GM21529 (cell line): ENCODE results near the gene TMED7.
"Not testable (repeated sequence)": the region's sequence is repeated elsewhere in the genome, so short reads cannot be mapped to it uniquely, and the experiment has no call there.

Source experiments
- ATAC-seq: cut with Tn5 transposase; IDR thresholded peaks from one replicate; pipeline ENCODE4 v1.9.1; 2021; ENCODE audit not compliant: unreplicated experiment

TMED7 gene

DNA sequence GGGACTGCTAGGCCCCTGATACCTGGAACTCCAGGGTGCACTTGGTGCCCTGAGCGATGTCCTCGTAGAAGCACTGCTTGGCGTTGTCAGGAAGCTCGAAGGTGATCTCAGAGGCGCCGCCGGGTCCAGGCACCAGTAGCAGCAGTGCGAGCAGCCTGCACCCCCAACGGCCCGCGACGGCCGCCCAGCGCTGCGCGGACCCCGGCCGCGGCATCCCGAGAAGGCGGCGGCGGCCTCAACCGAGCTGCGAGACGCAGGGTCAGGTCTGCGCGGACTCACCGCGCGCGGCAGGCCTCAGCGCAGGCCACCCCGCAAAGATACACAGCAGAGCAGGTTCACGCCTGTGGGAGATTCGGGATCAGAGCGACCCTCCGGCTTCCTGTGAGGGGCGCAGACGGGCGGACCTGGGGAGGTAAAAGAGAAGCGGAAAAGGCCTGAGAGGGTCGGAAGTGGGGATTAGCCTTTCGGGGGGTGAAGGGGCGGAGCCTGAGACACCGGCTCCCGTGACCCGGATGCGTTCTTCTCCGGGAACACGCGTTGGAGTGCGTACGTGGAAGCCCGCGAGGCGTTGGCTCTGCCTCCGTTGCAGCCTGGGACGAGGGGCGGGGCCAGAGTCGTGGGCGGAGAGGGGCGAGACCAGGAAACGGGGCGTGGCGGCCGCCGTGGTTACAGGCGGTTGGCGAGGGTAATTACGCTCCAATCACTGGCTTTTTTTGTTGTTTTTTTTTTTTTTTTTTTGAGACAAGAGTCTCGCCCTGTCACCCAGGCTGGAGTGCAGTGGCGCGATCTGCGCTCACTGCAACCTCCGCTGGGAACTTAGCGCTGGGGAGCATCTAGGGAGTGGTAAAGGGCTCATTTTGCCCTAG is at the start of gene TMED7:
TSS of gene TMED7 (minus strand) at position 458 of the 866 bp plus-strand sequence. CDS start at position 214, 244 bp downstream.
- ATAC-seq = peak; percentile 90

DNA sequence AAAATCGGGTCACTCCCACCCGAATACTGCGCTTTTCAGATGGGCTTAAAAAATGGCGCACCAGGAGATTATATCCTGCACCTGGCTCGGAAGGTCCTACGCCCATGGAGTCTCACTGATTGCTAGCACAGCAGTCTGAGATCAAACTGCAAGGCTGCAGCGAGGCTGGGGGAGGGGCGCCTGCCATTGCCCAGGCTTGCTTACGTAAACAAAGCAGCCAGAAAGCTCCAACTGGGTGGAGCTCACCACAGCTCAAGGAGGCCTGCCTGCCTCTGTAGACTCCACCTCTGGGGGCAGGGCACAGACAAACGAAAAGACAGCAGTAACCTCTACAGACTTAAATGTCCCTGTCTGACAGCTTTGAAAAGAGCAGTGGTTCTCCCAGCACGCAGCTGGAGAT is 48.9 kb upstream of the TMED7 start:
- not testable (repeated sequence) for ATAC-seq

GRCh38 chr5:115673596-115673995 is 47.8 kb upstream of the TMED7 start:
- ATAC-seq = no peak

DNA sequence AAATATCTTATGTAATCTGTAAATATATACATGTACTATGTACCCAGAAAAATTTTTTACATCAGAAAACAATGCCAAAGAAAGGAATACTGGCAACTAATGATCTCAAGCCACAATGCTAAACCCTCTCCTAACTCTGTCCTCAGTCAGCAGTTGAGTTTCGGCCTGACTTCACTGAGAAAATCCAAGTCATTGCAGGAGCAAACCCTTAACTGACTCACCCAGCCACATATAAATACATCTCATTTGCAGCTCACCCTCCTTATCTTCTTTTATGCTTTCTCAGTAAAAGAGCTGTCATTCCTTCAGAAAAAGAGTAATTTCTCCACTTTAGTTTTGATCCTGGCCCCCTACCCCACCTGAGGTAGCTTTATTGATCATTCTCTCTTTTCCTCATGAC is 46.1 kb upstream of the TMED7 start:
- ATAC-seq = no peak

DNA sequence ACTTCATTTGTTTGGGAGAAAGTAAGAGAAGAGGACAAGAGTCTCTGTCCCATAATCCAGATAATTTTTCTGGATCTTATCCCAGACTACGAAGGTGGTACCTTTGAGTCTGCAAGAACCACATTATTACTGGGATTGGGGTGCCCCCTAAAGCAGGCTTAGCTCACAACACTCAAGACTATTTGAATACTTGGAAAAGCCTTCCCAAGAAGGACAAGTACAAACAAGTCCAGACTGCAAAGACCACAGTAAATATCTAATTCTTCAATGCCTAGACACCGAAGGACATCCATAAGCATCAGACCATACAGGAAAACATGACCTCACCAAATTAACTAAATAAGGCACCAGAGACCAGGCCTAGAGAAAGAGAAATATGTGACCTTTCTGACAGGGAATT is 40.2 kb upstream of the TMED7 start:
- ATAC-seq = no peak

GRCh38 chr5:115661563-115661962 is 35.7 kb upstream of the TMED7 start:
- ATAC-seq = no peak

GRCh38 chr5:115661101-115661500 is 35.3 kb upstream of the TMED7 start:
- ATAC-seq = no peak

GRCh38 chr5:115657881-115658233 is 32.0 kb upstream of the TMED7 start:
- ATAC-seq = no peak

- ATAC-seq = no peak
Observed at GRCh38 chr5:115657125-115657880, 31.5 kb upstream of the TMED7 start.

DNA sequence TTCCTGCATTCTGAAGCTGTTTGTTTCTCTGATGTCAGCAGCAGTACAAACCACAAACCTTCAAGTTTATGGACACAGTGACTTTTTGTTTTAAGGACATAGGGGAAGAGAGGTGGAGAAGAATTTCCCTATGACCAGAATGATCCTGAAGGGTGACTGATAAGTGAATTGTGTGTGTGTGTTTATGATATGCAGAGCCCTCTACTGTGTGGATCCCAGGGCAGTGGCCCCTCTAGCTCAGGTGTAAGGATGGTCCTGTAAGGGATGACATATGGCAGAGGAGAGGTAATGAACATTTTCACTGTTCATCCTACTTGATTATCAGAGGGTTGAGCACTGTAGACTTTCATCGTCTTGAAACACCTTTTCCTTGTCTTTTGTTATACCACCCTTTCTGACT is 30.6 kb upstream of the TMED7 start:
- no peak for ATAC-seq

GRCh38 chr5:115655994-115656393 is 30.2 kb upstream of the TMED7 start:
- no peak for ATAC-seq

GRCh38 chr5:115649541-115649940 is 23.7 kb upstream of the TMED7 start:
- ATAC-seq = no peak

GRCh38 chr5:115648056-115648455 is 22.2 kb upstream of the TMED7 start:
- no peak for ATAC-seq

- not testable (repeated sequence) for ATAC-seq
Observed at GRCh38 chr5:115645386-115645785, 19.6 kb upstream of the TMED7 start.

DNA sequence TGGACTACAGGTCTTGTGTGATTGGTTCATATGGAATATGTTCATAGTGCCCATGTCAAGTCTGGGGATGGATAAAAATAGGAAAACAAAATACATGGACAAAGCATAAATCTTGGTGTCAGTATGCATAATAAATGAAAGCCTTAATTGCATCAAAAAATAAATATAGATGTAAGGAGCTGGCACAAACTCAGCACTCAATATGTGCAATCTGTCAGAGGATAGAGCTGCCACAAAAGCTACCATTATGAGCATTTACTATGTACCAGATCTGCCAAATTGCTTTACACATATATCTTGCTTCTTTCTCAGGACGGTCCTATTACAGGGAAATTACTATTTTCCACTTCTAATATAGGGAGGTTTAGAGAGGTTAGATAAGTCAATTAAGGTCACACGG is 18.2 kb upstream of the TMED7 start:
- no peak for ATAC-seq

- ATAC-seq = no peak
Observed at GRCh38 chr5:115641948-115642347, 16.1 kb upstream of the TMED7 start.

DNA sequence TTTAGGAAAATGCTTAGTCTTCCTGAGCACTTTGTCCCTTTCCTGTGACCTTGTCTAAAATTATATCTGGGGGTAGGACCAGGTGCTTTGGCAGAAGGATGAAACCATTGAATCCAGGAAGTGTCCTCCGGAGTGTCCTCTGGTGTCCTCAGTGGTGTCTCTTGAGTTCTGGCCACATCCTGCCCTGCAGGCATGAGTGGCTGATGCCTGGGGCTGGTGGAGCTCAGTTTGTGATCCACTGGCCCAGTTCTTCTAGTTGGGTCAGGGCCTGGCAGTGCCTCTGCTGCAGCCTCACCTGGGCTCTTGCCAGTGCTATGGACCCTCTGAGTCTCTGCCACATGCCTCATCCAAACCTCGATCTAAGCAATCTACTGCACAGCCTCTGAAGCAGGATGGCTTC is 14.4 kb upstream of the TMED7 start:
- ATAC-seq = no peak

DNA sequence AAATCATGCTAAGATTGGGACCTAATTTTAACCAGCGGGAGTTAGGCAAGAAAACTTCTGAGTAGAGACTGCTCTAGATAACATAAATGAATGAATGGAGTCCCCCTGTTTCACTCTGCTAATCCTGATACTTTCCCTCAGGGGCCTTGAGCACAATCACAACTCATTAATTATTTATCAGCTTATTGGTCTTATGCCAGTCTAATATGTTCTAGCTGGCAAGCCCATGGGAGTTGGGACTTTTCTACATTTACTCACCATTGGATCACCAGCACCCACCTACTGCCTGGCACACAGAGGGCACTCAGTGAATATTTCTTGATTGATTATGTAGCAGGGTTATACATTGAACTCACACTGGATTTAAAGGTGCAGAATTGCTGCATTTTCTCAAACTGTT is 13.5 kb upstream of the TMED7 start:
- no peak for ATAC-seq

DNA sequence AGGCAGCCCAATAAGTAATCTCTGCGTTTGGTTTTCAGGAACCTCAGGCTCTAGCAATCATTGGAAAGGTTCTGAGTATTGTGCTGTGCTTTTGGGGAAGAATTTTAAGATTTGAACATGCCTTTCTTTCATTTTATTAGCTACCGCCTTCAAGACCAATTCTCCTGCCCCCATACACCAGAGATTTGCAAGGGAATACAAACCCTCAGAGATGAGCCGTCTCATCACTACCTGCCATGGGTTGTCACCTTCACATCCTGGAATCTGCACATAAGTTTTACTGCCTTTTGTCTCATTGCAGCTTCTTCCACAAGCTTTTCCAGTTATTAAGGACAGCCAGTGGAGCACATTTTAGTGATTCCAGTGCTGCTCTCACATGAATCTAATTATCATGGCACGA is 11.7 kb upstream of the TMED7 start:
- ATAC-seq = no peak

- no peak for ATAC-seq
Observed at GRCh38 chr5:115636008-115636407, 10.2 kb upstream of the TMED7 start.

- peak; percentile 59 for ATAC-seq
Observed at GRCh38 chr5:115634343-115635132, 8.7 kb upstream of the TMED7 start.
